MM.1S (cell line): ENCODE data around the gene NUMBL.

Experiments
- DNase-seq: peaks from one replicate; pipeline ENCODE4 v3.0.0-alpha.2; 2015
- H2AFZ ChIP-seq: fragments of 300-600 bp; sonication (generic); 2 replicates; pipeline ENCODE4 v1.6.0; 2016; ENCODE audit warnings: antibody characterized with exemption, low read length
- H3F3A ChIP-seq: fragments of 300-600 bp; sonication (generic); 2 replicates; pipeline ENCODE4 v1.6.1; 2016; ENCODE audit warnings: mild to moderate bottlenecking, antibody characterized with exemption, low read length, moderate library complexity, mixed read lengths; ENCODE audit not compliant: insufficient read depth
- H3K27ac ChIP-seq: fragments of 300-600 bp; sonication (generic); 2 replicates; pipeline ENCODE4 v1.5.1; 2016; ENCODE audit warnings: mild to moderate bottlenecking, low read length
- H3K27me3 ChIP-seq: fragments of 300-600 bp; sonication (generic); replicated peaks from 2 replicates; pipeline ENCODE4 v1.6.0; 2016; ENCODE audit warnings: low read length; ENCODE audit not compliant: insufficient read depth
- H3K36me3 ChIP-seq: fragments of 300-600 bp; sonication (generic); replicated peaks from 2 replicates; pipeline ENCODE4 v1.6.1; 2016; ENCODE audit warnings: mild to moderate bottlenecking, low read length, mixed read lengths; ENCODE audit not compliant: insufficient read depth
- H3K4me1 ChIP-seq: fragments of 300-600 bp; sonication (generic); 2 replicates; pipeline ENCODE4 v1.6.1; 2016; ENCODE audit warnings: low read length, mixed read lengths
- H3K4me2 ChIP-seq: fragments of 300-600 bp; sonication (generic); 2 replicates; pipeline ENCODE4 v1.6.0; 2016; ENCODE audit warnings: low read depth, low read length
- H3K4me3 ChIP-seq: fragments of 300-600 bp; sonication (generic); 2 replicates; pipeline ENCODE4 v1.5.1; 2016; ENCODE audit warnings: low read length, mixed read lengths
- H3K79me2 ChIP-seq: fragments of 300-600 bp; sonication (generic); 2 replicates; pipeline ENCODE4 v1.6.1; 2016; ENCODE audit warnings: mixed run types, low read length, mixed read lengths
- H3K9ac ChIP-seq: fragments of 300-600 bp; sonication (generic); 2 replicates; pipeline ENCODE4 v1.6.1; 2016; ENCODE audit warnings: low read length, mixed read lengths
- H3K9me2 ChIP-seq: fragments of 300-600 bp; sonication (generic); replicated peaks from 2 replicates; pipeline ENCODE4 v1.6.1; 2016; ENCODE audit warnings: mild to moderate bottlenecking, low read length, mixed read lengths; ENCODE audit not compliant: insufficient read depth
- H3K9me3 ChIP-seq: fragments of 300-600 bp; sonication (generic); replicated peaks from 2 replicates; pipeline ENCODE4 v1.6.1; 2016; ENCODE audit warnings: mild to moderate bottlenecking, low read length, mixed read lengths; ENCODE audit not compliant: insufficient read depth
- H4K20me1 ChIP-seq: fragments of 300-600 bp; sonication (generic); 2 replicates; pipeline ENCODE4 v1.6.1; 2016; ENCODE audit warnings: mild to moderate bottlenecking, low read length, moderate library complexity, mixed read lengths; ENCODE audit not compliant: insufficient read depth
- CTCF ChIP-seq: fragments of 300-600 bp; sonication (generic); IDR thresholded peaks from 2 replicates; pipeline ENCODE4 v1.5.1; 2016; ENCODE audit warnings: antibody characterized with exemption, low read length, mixed read lengths
- EZH2 ChIP-seq: fragments of 300-600 bp; sonication (generic); optimal IDR thresholded peaks from 2 replicates; pipeline ENCODE3; 2017; ENCODE audit warnings: low read depth, mild to moderate bottlenecking, antibody characterized with exemption, low read length, mixed read lengths
- EZH2phosphoT487 ChIP-seq: fragments of 300-600 bp; sonication (generic); IDR thresholded peaks from 2 replicates; pipeline ENCODE4 v1.6.1; 2018; ENCODE audit warnings: antibody characterized with exemption, low read length

Gene NUMBL

GRCh38 chr19:40695881-40696280, 5.4 kb upstream of the NUMBL start:
- H3K9me3 ChIP-seq = no peaks in the 10 kb centered on the region
- DNase-seq = no peak

GRCh38 chr19:40693896-40694295, 3.4 kb upstream of the NUMBL start:
- Histone ChIP-seq H3K9ac (no peak overlapping the region), H3K4me1 (no peaks in the 10 kb centered on the region), H4K20me1 (no peaks in the 10 kb centered on the region), H3K27me3 (no peaks in the 10 kb centered on the region), H3K27ac (no peak overlapping the region), H3K79me2 (no peaks in the 10 kb centered on the region), H3F3A (no peaks in the 10 kb centered on the region), H3K36me3 (no peaks in the 10 kb centered on the region), H3K9me3 (no peaks in the 10 kb centered on the region), H3K9me2 (no peaks in the 10 kb centered on the region), H2AFZ (no peak overlapping the region), H3K4me3 (no peak overlapping the region), H3K4me2 (no peak overlapping the region)
- no peak for DNase-seq
- no peak for TF ChIP-seq EZH2
- no peak for TF ChIP-seq CTCF
- no peak for TF ChIP-seq EZH2phosphoT487

More at GRCh38 chr19:40695881-40696280, 5.4 kb upstream of the NUMBL start:
- Histone ChIP-seq H3K79me2 (no peaks in the 10 kb centered on the region), H3F3A (no peaks in the 10 kb centered on the region), H3K27ac (no peak overlapping the region), H3K36me3 (no peaks in the 10 kb centered on the region), H3K4me3 (no peak overlapping the region), H3K9me2 (no peaks in the 10 kb centered on the region), H2AFZ (no peak overlapping the region), H3K27me3 (no peaks in the 10 kb centered on the region), H3K4me1 (no peaks in the 10 kb centered on the region), H4K20me1 (no peaks in the 10 kb centered on the region), H3K9ac (no peak overlapping the region), H3K4me2 (no peak overlapping the region)
- no peak for TF ChIP-seq EZH2phosphoT487
- no peak for TF ChIP-seq EZH2
- no peak for TF ChIP-seq CTCF

GRCh38 chr19:40693150-40693788, 2.8 kb upstream of the NUMBL start:
- no peak for DNase-seq
- Histone ChIP-seq H3K4me1 (no peaks in the 10 kb centered on the region), H3K9me2 (no peaks in the 10 kb centered on the region), H4K20me1 (no peaks in the 10 kb centered on the region), H3K4me3 (no peak overlapping the region), H3F3A (no peaks in the 10 kb centered on the region), H3K27ac (no peak overlapping the region), H3K4me2 (no peak overlapping the region), H3K79me2 (no peaks in the 10 kb centered on the region), H3K27me3 (no peaks in the 10 kb centered on the region), H3K36me3 (no peaks in the 10 kb centered on the region), H3K9ac (no peak overlapping the region), H3K9me3 (no peaks in the 10 kb centered on the region), H2AFZ (no peak overlapping the region)
- TF ChIP-seq EZH2 (no peak), CTCF (no peak), EZH2phosphoT487 (no peak)
